SIG-M5 treated with dmso at 0.1 percent for 504 hours (cell line): ENCODE measurements around the gene SFT2D3.

Experiments used
- DNase-seq: peaks from one replicate; lab custom pipeline; 2025; ENCODE audit not compliant: unreplicated experiment; lab: John Stamatoyannopoulos, UW

The SFT2D3 gene

GRCh38 chr2:127681288-127681804 is 20.0 kb upstream of the SFT2D3 start:
- DNase-seq = no peak

DNA sequence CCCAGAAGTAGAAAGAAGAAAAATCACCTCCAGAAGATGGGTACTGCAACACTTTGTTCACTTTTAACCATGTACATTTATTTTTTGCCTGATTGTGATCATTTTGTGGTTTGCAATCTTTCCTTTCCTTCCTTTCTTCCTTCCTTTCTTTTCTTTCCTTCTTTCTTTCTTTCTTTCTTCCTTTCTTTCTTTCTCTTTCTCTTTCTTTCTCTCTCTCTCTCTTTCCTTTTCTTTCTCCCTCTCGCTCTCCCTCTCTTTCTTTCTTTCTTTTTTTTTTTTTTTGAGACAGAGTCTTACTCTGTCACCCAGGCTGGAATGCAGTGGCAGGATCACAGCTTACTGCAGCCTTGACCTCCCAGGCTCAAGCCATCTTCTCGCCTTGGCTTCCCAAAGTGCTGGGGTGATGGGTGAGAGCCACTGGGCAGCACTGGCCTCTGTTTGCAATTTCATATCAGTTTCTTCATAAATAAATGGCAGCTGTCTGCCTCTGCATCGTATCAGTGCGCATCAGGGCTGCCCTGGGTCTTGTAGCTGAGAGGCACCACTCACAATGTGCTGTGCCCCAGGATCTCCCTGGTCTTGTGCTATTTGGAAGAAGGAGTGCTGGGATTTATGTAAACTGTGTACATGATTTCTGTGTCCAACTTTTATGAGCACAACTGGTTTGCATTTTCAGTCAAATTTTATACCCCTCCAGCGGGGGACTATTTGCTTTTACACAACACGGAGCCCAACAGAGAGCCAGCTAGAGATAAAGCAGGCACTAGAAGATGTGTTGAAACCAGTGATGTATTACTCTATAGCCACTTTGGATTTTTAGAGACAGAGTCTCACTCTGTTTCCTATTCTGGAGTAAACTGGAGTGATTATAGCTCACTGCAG is 19.1 kb upstream of the SFT2D3 start:
- DNase-seq = no peak

DNA sequence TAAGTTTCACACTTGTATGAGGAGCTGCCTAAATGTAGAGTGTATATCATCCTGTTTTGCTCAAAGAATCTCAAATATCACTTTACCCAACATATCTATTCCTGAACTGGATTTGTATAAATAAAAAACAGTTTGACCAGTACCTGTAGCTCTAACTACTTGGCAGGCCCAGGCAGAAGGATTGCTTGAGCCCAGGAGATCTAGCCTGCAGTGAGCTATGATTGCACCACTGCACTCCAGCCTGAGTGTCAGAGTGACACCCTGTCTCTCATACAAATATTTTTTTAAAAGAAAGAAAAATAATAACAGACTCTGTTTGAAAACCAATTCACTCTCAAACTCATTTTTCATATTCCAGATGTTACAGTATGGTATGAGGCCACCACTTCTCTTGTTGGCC is 18.2 kb upstream of the SFT2D3 start:
- no peak for DNase-seq

DNA sequence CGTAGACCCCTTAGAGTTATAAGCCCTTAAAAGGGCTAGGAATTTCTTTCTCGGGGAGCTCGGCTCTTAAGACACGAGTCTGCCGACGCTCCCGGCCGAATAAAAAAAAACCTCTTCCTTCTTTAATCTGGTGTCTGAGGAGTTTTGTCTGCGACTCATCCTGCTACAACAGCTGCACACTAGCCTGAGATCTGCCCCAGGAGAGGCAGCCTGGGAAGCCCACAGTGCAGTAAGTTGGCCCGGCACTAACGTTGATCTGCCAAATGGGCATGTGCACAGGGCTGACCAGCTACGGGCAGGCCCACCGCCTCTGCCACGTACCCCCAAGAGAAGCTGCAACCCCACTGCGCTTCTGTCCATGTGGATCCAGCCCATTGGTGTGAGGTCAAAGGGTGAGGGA is 17.5 kb upstream of the SFT2D3 start:
- no peak for DNase-seq

GRCh38 chr2:127685410-127686080 is 15.8 kb upstream of the SFT2D3 start:
- no peak for DNase-seq

- no peak for DNase-seq
These were observed 12.9 kb upstream of the SFT2D3 start for GRCh38 chr2:127688405-127688804.

- DNase-seq = no peak
These were observed 10.6 kb upstream of the SFT2D3 start for GRCh38 chr2:127690696-127691095.

DNA sequence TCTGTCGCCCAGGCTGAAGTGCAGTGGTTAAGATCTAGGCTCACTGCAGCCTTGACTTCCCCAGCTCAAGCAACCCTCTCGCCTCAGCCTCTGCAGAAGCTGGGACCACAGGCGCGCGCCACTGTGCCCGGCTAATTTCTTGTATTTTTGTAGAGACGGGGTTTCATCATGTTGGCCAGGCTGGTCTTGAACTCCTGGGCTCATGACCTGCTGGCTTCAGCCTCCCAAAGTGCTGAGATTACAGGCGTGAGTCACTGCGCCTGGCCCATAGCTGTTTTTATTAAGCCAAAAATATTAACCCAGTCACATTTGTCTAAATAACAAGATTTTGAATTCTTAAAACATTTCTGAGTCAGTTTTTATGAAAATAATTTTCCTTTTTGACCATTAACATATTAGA is 6.3 kb upstream of the SFT2D3 start:
- DNase-seq = no peak

- no peak for DNase-seq
These were observed 5.5 kb upstream of the SFT2D3 start for GRCh38 chr2:127695491-127696472.

- DNase-seq = no peak
These were observed 3.7 kb upstream of the SFT2D3 start for GRCh38 chr2:127697482-127698180.

GRCh38 chr2:127698553-127699355 is 2.5 kb upstream of the SFT2D3 start:
- DNase-seq = no peak

DNA sequence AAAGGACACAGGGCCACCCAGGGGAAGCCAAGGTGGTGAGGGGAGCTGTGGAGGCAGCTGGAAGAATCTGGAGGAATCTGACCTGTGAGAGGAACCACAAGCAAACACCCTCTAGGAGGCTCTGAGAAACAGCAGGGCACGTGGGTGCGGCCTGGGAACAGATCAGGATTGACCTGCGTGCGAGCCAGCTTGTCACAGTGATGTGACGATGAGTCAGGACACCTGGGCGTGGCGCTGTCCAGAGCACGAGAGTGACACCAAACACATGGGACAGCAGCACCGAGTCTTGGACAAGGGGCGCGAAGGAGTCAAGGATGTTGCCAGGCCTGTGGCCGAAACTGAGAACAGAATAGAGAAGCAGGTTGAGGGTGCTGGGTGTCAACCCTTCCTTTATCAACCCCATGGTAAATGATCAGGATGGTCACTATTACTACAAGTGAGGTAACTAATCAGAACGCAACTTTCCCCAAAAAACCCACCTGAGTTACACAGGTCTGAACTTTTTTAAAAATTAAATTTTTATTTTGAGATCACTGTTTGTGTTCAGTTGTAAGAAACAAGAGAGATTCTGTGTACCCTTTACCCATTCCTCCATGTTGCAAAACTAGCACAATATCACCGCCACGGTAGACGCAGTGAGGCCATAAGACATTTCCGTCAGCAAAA is 637 bp upstream of the SFT2D3 start:
- DNase-seq = peak; percentile 66

GRCh38 chr2:127701651-127702394 is 526 bp downstream of the SFT2D3 start:
- DNase-seq = peak; percentile 80

DNA sequence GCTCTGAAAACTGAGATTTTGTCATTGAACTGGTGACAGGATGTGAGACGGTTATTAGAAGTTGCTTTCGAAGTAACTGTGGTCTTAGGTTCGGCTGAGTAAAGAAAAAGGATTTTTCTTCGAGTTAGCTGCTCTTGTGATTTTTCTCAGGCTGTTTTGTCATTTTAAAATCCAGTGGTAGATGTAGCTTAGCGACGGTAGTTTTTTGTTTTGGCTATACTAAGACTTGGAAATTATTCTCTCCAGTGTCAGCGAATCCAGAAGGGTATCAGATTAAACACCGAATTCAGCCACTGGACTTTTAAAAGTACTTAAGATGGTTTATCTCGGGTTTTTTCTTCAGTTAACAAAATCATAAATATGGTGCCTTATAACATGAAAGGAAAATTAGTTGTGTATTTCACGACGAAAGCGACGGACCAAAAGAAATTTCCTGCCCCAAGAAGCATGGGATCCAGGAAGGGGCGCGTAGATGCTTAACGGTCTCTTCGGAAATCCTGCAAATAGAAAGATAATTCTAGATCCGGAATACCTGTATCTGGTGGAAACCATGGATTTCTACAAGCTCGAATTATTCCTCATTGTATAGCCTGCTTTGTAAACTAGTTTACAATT is 1.2 kb downstream of the SFT2D3 start:
- DNase-seq = no peak

DNA sequence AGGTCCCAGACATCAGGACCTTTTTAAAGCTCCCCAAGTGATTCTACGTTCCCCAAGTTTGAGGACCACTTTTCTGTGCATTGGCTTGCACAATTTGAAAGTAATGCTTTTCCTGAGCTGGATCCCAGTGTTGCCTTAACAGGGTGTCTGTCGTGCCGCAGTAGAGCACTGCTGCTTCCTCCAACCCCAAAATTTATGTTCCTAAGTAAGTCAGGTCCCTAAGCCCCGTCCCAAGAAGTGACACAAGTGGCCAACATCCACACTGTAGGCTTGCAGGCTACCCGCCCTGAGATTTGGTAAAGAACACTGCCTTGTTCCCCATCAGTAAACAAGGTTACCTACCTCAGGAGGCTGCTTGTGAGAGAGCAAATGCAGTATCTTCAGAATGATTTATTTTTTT is 2.0 kb downstream of the SFT2D3 start:
- no peak for DNase-seq

GRCh38 chr2:127704641-127705390 is 3.5 kb downstream of the SFT2D3 start:
- no peak for DNase-seq

- peak; percentile 57 for DNase-seq
These were observed 4.2 kb downstream of the SFT2D3 start for GRCh38 chr2:127705391-127706065.
